GM13976 (cell line): Measurements from ENCODE around the gene TNNT3.

ENCODE experiments used
- DNase-seq: peaks from one replicate; pipeline ENCODE4 v3.0.0; 2012; ENCODE audit warnings: low spot score
- CTCF ChIP-seq: IDR thresholded peaks from 2 replicates; pipeline ENCODE4 v1.5.1; 2012; ENCODE audit warnings: borderline replicate concordance, mild to moderate bottlenecking; ENCODE audit not compliant: insufficient read depth; ENCODE audit errors: extremely low read depth, missing control alignments, control extremely low read depth
- in situ Hi-C: fragments of 300-500 bp; cut with MboI; formaldehyde crosslinking; loops from one replicate; pipeline ENCODE4 v1.12.0; 2022; ENCODE audit warnings: low sequenced_read_pairs, mixed read lengths, inconsistent platforms; ENCODE audit not compliant: unreplicated experiment

The TNNT3 gene

GRCh38 chr11:1890856-1891830, 28.4 kb upstream of the TNNT3 start:
- in situ Hi-C loops = no loop called here
- DNase-seq = peak; percentile 35
- TF ChIP-seq CTCF = no peak

- DNase-seq = no peak
- in situ Hi-C loops = no loop called here
- TF ChIP-seq CTCF = no peak
Measured at GRCh38 chr11:1891831-1892115, 27.7 kb upstream of the TNNT3 start, which contains the start of gene PRR33. PRR33 (minus strand) TSS chr11:1891895; CDS start chr11:1890584, 1,311 bp downstream.

GRCh38 chr11:1892116-1892515, 27.4 kb upstream of the TNNT3 start:
- no peak for TF ChIP-seq CTCF
- DNase-seq = no peak
- in situ Hi-C loops = no loop called here

GRCh38 chr11:1892558-1892957, 26.9 kb upstream of the TNNT3 start:
- no peak for TF ChIP-seq CTCF
- in situ Hi-C loops = no loop called here
- no peak for DNase-seq

- no peak for TF ChIP-seq CTCF
- in situ Hi-C loops = no loop called here
- DNase-seq = no peak
Measured at GRCh38 chr11:1893581-1894359, 25.7 kb upstream of the TNNT3 start.

- in situ Hi-C loops = no loop called here
- TF ChIP-seq CTCF = no peak
Measured at GRCh38 chr11:1894759-1895158, 24.7 kb upstream of the TNNT3 start.

More at GRCh38 chr11:1894759-1895158, 24.7 kb upstream of the TNNT3 start:
- DNase-seq = no peak
